ENCODE data around the gene TEPSIN. TPM values are rescaled to one million over a fixed set of nuclear protein-coding genes. Genes with fewer than 3 reads are reported as not detected.

TEPSIN gene
- total and polyA plus RNA-seq, 5 donors from 2014 or later = 2.1 to 113 (median 6.2) TPM

DNA sequence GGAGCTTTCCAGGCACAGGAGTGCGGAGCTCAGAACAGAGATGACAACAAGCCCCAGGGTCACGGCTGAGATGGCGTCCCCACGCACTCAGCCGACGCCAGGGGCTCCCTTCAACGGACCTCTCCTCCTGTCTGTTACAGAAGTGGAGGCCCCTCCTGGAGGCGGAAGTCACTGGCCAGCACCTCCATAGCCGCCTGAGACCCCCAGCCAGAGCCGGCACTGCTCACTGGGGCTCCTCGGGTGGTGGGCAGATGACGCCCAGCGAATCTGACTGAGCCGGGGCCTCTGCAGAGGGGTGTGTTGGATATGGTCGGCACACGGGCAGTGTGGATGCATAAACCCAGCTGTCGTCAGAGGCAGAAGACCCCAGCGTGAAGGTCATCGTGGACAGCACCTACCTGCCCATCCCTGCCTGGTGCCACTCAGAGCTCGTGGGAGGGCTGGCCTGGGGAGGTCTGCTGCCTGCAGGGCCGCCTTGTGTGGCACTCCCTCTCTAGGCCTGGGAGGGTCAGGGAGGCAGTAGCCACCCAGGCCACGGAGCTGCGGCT, 20.3 kb upstream of the TEPSIN start:
- ATAC-seq (ENCODE audit: low read depth in 2 of 2) = no peak
- no peaks in the 10 kb centered on the region for H3K27me3 ChIP-seq (ENCODE audit: control insufficient read depth, insufficient read depth, low read length)

GRCh38 chr17:81258292-81258691, 19.4 kb upstream of the TEPSIN start:
- Histone ChIP-seq H3K36me3 (ENCODE audit: control insufficient read depth, insufficient read depth, low read length) (peaks cover 47% of the 10 kb centered on the region), H3K27me3 (ENCODE audit: control insufficient read depth, insufficient read depth, low read length) (no peaks in the 10 kb centered on the region), H3K4me3 (ENCODE audit: low read depth, low read length) (no peak overlapping the region), H3K4me1 (ENCODE audit: control insufficient read depth, insufficient read depth, low read length, poor library complexity, severe bottlenecking) (no peaks in the 10 kb centered on the region), H3K27ac (ENCODE audit: insufficient read depth, low read length, poor library complexity, severe bottlenecking) (no peak overlapping the region), H3K9me3 (ENCODE audit: control insufficient read depth in 2 of 2, low read length in 2 of 2) (no peaks in the 10 kb centered on the region)
- Mint-ChIP-seq H3K4me1 (peaks cover under 1 to 7% (median 4%) of the 10 kb centered on the region in 4 donors), H3K27ac (no peak overlapping the region), H3K27me3 (no peaks in the 10 kb centered on the region), H3K36me3 (peaks cover 4% of the 10 kb centered on the region), H3K4me3 (no peak overlapping the region), H3K9me3 (peaks cover 0 to 1% (median 0%) of the 10 kb centered on the region in 7 donors)
- DNase-seq (no peak), ATAC-seq (ENCODE audit: low read depth in 2 of 2) (no peak)

More for the DNA sequence above, 20.3 kb upstream of the TEPSIN start:
- Histone ChIP-seq H3K4me1 (ENCODE audit: control insufficient read depth, insufficient read depth, low read length, poor library complexity, severe bottlenecking) (no peaks in the 10 kb centered on the region), H3K4me3 (ENCODE audit: low read depth, low read length) (no peak overlapping the region), H3K9me3 (ENCODE audit: control insufficient read depth in 2 of 2, low read length in 2 of 2) (no peaks in the 10 kb centered on the region), H3K36me3 (ENCODE audit: control insufficient read depth, insufficient read depth, low read length) (peaks cover 55% of the 10 kb centered on the region), H3K27ac (ENCODE audit: insufficient read depth, low read length, poor library complexity, severe bottlenecking) (no peak overlapping the region)
- Mint-ChIP-seq H3K4me3 (no peak overlapping the region), H3K4me1 (no peaks in the 10 kb centered on the region), H3K27me3 (no peaks in the 10 kb centered on the region), H3K27ac (no peak overlapping the region), H3K36me3 (no peaks in the 10 kb centered on the region), H3K9me3 (no peaks in the 10 kb centered on the region)
- DNase-seq = no peak

GRCh38 chr17:81257533-81257932, 18.7 kb upstream of the TEPSIN start:
- DNase-seq (no peak), ATAC-seq (ENCODE audit: low read depth in 2 of 2) (no peak)
- Mint-ChIP-seq H3K36me3 (peaks cover 8% of the 10 kb centered on the region), H3K27me3 (no peaks in the 10 kb centered on the region), H3K4me3 (no peak overlapping the region), H3K4me1 (peaks cover 3 to 10% (median 8%) of the 10 kb centered on the region in 4 donors), H3K9me3 (peaks cover 0 to 1% (median 0%) of the 10 kb centered on the region in 7 donors), H3K27ac (no peak overlapping the region)
- H3K4me3 ChIP-seq (ENCODE audit: low read depth, low read length) = no peak overlapping the region
- no peaks in the 10 kb centered on the region for H3K4me1 ChIP-seq (ENCODE audit: control insufficient read depth, insufficient read depth, low read length, poor library complexity, severe bottlenecking)
- H3K9me3 ChIP-seq (ENCODE audit: control insufficient read depth in 2 of 2, low read length in 2 of 2) = no peaks in the 10 kb centered on the region
- peaks cover 46% of the 10 kb centered on the region for H3K36me3 ChIP-seq (ENCODE audit: control insufficient read depth, insufficient read depth, low read length)
- H3K27me3 ChIP-seq (ENCODE audit: control insufficient read depth, insufficient read depth, low read length) = no peaks in the 10 kb centered on the region
- H3K27ac ChIP-seq (ENCODE audit: insufficient read depth, low read length, poor library complexity, severe bottlenecking) = no peak overlapping the region

GRCh38 chr17:81256616-81257015, 17.8 kb upstream of the TEPSIN start:
- DNase-seq (no peak), ATAC-seq (ENCODE audit: low read depth in 2 of 2) (no peak)
- Histone ChIP-seq H3K27ac (ENCODE audit: insufficient read depth, low read length, poor library complexity, severe bottlenecking) (no peak overlapping the region), H3K27me3 (ENCODE audit: control insufficient read depth, insufficient read depth, low read length) (no peaks in the 10 kb centered on the region), H3K36me3 (ENCODE audit: control insufficient read depth, insufficient read depth, low read length) (peaks cover 45% of the 10 kb centered on the region), H3K4me3 (ENCODE audit: low read depth, low read length) (no peak overlapping the region), H3K9me3 (ENCODE audit: control insufficient read depth in 2 of 2, low read length in 2 of 2) (no peaks in the 10 kb centered on the region), H3K4me1 (ENCODE audit: control insufficient read depth, insufficient read depth, low read length, poor library complexity, severe bottlenecking) (no peaks in the 10 kb centered on the region)
- Mint-ChIP-seq H3K4me1 (peaks cover 3 to 10% (median 8%) of the 10 kb centered on the region in 4 donors), H3K27ac (peak overlapping the region in 1 of 3 donors; percentile 51), H3K9me3 (peaks cover 0 to 1% (median 0%) of the 10 kb centered on the region in 7 donors), H3K27me3 (no peaks in the 10 kb centered on the region), H3K4me3 (no peak overlapping the region), H3K36me3 (peaks cover 11% of the 10 kb centered on the region)

- no peak for DNase-seq
- Mint-ChIP-seq H3K27me3 (no peaks in the 10 kb centered on the region), H3K4me1 (peaks cover 3 to 10% (median 8%) of the 10 kb centered on the region in 4 donors), H3K4me3 (no peak overlapping the region), H3K36me3 (peaks cover 11% of the 10 kb centered on the region), H3K9me3 (peaks cover 0 to 1% (median 0%) of the 10 kb centered on the region in 7 donors), H3K27ac (no peak overlapping the region)
- no peak overlapping the region for H3K27ac ChIP-seq (ENCODE audit: insufficient read depth, low read length, poor library complexity, severe bottlenecking)
- no peak overlapping the region for H3K4me3 ChIP-seq (ENCODE audit: low read depth, low read length)
- H3K9me3 ChIP-seq (ENCODE audit: control insufficient read depth in 2 of 2, low read length in 2 of 2) = no peaks in the 10 kb centered on the region
- H3K36me3 ChIP-seq (ENCODE audit: control insufficient read depth, insufficient read depth, low read length) = peaks cover 38% of the 10 kb centered on the region
- no peaks in the 10 kb centered on the region for H3K4me1 ChIP-seq (ENCODE audit: control insufficient read depth, insufficient read depth, low read length, poor library complexity, severe bottlenecking)
- ATAC-seq (ENCODE audit: low read depth in 2 of 2) = no peak
- H3K27me3 ChIP-seq (ENCODE audit: control insufficient read depth, insufficient read depth, low read length) = no peaks in the 10 kb centered on the region
These were observed 16.3 kb upstream of the TEPSIN start for GRCh38 chr17:81254955-81255717.

DNA sequence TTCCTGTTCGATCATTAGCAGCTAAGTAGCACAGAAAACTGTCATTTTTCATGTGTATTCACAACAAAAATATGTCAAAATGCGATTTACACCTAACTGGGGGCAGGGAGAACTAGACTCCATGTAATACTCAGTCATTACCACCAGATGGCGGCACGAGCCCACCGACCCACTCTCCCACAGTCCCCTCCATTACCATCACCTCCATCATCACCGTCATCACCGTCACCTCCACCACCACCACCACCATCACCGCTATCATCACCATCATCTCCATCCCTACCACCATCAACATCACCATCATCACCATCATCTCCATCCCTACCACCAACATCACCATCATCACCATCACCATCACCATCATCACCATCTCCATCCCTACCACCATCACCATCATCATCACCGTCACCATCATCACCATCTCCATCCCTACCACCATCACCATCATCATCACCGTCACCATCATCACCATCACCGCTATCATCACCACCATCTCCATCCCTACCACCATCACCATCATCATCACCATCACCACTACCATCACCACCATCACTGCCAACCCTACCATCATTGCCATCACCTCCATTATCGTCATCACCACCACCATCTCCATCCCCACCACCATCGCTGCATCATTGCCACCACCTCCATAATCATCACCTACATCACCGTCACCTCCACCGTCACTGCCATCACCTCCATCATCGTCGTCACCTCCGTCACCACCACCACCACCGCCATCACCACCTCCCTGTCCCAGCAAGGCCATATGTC, 14.7 kb upstream of the TEPSIN start:
- H3K27me3 Mint-ChIP-seq = no peaks in the 10 kb centered on the region
- peaks cover 27% of the 10 kb centered on the region for H3K36me3 ChIP-seq (ENCODE audit: control insufficient read depth, insufficient read depth, low read length)
- H3K27ac ChIP-seq (ENCODE audit: insufficient read depth, low read length, poor library complexity, severe bottlenecking) = no peak overlapping the region
- peaks cover 3 to 10% (median 8%) of the 10 kb centered on the region in 4 donors for H3K4me1 Mint-ChIP-seq
- H3K9me3 Mint-ChIP-seq = peaks cover 0 to 1% (median 0%) of the 10 kb centered on the region in 7 donors
- ATAC-seq (ENCODE audit: low read depth in 2 of 2) (peak; percentile 67 to 73), DNase-seq (peak; percentile 41 to 67 (median 57))
- H3K27me3 ChIP-seq (ENCODE audit: control insufficient read depth, insufficient read depth, low read length) = no peaks in the 10 kb centered on the region
- peak overlapping the region; percentile 1 to 90 (median 76) for H3K27ac Mint-ChIP-seq
- peaks cover 11% of the 10 kb centered on the region for H3K36me3 Mint-ChIP-seq
- no peaks in the 10 kb centered on the region for H3K4me1 ChIP-seq (ENCODE audit: control insufficient read depth, insufficient read depth, low read length, poor library complexity, severe bottlenecking)
- no peak overlapping the region for H3K4me3 Mint-ChIP-seq
- no peaks in the 10 kb centered on the region for H3K9me3 ChIP-seq (ENCODE audit: control insufficient read depth in 2 of 2, low read length in 2 of 2)
- H3K4me3 ChIP-seq (ENCODE audit: low read depth, low read length) = no peak overlapping the region

GRCh38 chr17:81252987-81253329, 14.1 kb upstream of the TEPSIN start:
- no peaks in the 10 kb centered on the region for H3K9me3 ChIP-seq (ENCODE audit: control insufficient read depth in 2 of 2, low read length in 2 of 2)
- peaks cover 27% of the 10 kb centered on the region for H3K36me3 ChIP-seq (ENCODE audit: control insufficient read depth, insufficient read depth, low read length)
- no peaks in the 10 kb centered on the region for H3K27me3 ChIP-seq (ENCODE audit: control insufficient read depth, insufficient read depth, low read length)
- H3K27ac Mint-ChIP-seq = peak overlapping the region in 2 of 3 donors; percentile 1 to 90
- H3K27ac ChIP-seq (ENCODE audit: insufficient read depth, low read length, poor library complexity, severe bottlenecking) = no peak overlapping the region
- H3K36me3 Mint-ChIP-seq = peaks cover 11% of the 10 kb centered on the region
- no peak overlapping the region for H3K4me3 Mint-ChIP-seq
- H3K27me3 Mint-ChIP-seq = no peaks in the 10 kb centered on the region
- ATAC-seq (ENCODE audit: low read depth in 2 of 2) (no peak), DNase-seq (no peak)
- H3K4me1 Mint-ChIP-seq = peaks cover 3 to 10% (median 8%) of the 10 kb centered on the region in 4 donors
- no peaks in the 10 kb centered on the region for H3K4me1 ChIP-seq (ENCODE audit: control insufficient read depth, insufficient read depth, low read length, poor library complexity, severe bottlenecking)
- peaks cover 0 to 1% (median 0%) of the 10 kb centered on the region in 7 donors for H3K9me3 Mint-ChIP-seq
- no peak overlapping the region for H3K4me3 ChIP-seq (ENCODE audit: low read depth, low read length)

All from CD4-positive, CD25-positive, alpha-beta regulatory T cell (primary cell).